HT-29 (cell line): ENCODE data around the gene KANSL3. TPM values are rescaled to one million over a fixed set of nuclear protein-coding genes. Genes with fewer than 3 reads are reported as not detected.
"Not testable (repeated sequence)": the region's sequence is repeated elsewhere in the genome, so short reads cannot be mapped to it uniquely, and the experiment has no call there.

ENCODE experiments used
- DNase-seq: peaks from one replicate; pipeline ENCODE4 v3.0.0-alpha.2; 2015; ENCODE audit warnings: low spot score
- total RNA-seq: library from RNA; depleted of rRNA; stranded (reverse); fragments of >200 nt; shearing (Covaris generic); gene quantifications from 2 replicates; pipeline ENCODE4 v1.2.3, GENCODE V29; 2014

The KANSL3 gene
- total RNA-seq, 1 experiment from 2014 or later, result 21.9 TPM

DNA sequence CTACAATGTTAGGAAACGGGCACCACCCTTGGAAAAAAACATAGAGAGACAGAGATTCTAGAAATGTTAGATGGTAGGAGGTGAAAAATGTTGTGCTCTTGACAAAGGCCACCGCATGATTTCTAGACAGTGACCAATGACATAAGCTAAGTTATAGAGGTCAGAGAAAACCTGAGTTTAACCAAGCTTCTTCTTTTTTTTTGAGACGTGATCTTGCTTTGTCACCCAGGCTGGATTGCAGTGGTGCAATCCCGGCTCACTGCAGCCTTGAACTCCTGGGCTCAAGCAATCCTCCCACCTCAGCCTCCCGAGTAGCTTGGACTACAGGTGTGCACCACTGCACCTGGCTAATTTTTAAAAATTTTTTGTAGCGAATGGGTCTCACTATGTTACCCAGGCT is 17.4 kb upstream of the KANSL3 start:
- no peak for DNase-seq

DNA sequence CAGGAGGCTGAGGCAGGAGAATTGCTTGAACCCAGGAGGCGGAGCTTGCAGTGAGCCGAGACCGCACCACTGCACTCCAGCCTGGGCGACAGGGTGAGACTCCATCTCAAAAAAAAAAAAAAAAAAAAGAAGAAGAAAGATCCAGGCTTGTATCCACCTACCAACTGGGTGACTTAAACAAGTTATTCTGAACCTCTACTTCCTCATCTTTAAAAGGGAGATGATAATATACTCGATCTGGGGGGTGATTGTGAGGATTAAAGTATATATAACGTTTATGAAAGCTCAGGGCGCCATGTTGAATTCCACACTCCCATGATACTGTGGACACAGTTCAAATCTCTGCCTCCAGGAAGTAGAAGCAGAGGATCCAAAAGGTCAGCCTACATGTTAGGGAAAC is 16.7 kb upstream of the KANSL3 start:
- DNase-seq, result not testable (repeated sequence)

DNA sequence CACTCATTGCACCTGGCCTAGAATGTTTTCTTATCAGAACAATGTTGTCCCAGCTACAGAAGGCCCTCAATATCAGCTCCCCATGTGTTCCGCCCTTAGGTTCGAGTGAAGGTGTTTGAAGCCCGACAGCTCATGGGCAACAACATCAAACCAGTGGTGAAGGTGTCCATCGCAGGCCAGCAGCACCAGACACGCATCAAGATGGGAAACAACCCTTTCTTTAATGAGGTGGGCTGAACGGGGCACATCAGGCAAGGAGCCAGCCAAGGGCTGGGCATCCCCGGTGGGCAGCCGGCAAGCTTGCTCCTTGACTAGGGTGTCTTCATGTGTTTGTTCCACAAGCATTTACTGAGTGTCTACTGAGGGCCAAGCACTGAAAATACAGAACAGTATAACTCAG is 13.7 kb upstream of the KANSL3 start:
- DNase-seq, result no peak

DNA sequence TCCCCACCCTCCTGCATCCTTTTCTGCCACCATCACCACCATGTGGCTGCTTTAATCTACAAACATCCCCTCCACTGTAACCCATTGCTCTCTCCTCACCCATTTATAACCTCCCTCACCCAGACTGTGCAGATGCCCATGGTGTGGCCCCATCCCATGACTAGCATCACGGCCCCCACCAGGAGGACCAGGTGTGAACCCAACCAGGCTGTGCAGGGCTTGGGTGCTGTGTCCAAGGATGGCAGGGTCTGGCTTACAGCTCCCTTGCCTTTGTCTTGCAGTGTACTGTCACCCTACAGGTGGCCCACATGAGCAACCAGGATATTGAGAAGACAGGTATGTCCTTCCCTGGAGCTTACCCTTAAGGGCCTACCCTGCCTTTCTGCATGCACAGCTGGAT is 11.2 kb upstream of the KANSL3 start:
- DNase-seq, result no peak

DNA sequence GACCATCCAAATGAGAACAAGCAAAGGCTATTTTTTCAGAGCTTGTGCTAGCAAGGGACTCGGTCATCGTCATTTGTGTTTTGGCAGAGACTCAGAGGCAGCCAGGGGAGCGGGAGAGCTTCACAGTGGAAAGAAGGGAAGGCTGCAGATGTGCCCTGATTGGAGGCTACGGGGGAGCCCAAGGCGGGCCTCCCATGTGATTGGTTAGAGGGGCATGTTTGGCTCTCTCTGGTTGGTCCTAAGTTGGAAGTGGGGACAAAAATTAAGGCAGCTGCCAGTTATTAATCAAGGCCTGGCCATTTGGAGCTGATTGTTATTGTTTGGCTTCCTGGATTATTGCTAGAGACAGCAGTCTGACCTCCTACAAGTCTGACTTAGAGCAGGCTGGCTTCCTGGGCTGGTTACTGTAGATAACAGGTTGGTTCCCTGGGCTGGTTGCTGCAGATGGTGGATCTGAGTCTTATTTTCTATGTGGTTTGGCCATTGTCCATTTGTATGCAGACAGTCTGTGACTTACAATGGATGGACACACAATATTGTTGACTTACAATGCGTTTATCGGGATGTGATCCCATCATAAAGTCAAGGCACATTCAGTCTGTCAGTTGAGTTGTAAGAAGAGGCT is 10.3 kb upstream of the KANSL3 start:
- no peak for DNase-seq

DNA sequence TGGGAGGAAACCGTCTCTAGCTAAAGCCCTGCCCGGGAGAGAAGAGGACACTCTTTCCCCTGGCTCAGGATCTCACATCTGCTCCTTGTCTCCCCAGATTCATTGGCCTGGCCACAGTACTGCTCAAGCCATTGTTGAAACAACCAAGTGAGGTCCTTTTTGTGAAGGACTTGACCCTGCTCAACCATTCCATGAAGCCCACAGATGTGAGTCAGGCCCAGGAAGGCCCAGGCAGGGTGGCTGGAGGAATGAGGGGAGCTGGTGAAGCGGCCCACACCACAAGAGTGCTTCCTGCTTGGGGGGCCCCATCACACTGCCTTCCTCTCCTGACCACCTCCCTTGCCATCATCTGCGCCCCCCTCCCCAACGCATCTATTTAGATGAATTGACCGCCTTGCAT is 9.6 kb upstream of the KANSL3 start:
- DNase-seq, result no peak

DNA sequence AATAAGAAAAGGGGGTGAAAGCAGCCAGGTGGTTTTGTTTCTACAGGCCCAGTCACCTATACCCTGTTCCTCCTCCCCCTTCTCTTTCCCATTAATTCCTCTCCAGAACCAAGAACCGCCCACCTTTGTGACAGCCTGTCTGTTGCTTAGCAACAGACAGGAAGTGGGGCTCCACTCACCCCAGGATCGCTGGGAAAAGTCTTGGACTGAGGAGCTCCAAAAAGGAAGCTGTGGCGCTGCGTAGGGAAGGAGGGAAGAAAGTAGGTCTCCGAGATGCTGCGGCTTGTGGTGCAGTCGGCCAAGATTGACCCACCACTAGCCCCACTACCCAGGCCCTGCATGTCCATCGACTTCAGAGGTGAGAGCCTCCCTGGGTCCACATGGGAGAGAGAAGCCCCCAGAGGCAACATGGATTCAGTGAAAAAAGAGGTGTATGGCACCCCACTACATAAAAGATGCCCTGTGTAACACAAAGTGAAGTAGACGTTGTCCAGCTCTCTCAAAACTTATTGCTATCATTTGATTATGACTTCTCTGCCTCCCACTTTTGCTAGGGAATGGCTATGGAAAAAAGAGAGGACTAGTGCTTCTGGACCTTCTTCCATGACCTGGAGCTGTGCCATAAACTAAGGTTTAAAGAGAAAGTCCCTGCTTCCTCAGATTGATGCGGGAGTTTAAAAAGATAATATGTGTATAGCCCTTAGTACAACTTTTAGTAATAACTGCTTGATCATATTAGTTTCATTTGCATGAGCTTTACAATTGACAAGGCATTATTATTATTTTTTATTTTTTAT is 4.7 kb upstream of the KANSL3 start, which contains the start of gene FER1L5:
FER1L5 (plus strand) TSS at position 201 of the 797 bp plus-strand sequence; CDS start at position 274, 73 bp downstream.
- DNase-seq, result peak; percentile 30

DNA sequence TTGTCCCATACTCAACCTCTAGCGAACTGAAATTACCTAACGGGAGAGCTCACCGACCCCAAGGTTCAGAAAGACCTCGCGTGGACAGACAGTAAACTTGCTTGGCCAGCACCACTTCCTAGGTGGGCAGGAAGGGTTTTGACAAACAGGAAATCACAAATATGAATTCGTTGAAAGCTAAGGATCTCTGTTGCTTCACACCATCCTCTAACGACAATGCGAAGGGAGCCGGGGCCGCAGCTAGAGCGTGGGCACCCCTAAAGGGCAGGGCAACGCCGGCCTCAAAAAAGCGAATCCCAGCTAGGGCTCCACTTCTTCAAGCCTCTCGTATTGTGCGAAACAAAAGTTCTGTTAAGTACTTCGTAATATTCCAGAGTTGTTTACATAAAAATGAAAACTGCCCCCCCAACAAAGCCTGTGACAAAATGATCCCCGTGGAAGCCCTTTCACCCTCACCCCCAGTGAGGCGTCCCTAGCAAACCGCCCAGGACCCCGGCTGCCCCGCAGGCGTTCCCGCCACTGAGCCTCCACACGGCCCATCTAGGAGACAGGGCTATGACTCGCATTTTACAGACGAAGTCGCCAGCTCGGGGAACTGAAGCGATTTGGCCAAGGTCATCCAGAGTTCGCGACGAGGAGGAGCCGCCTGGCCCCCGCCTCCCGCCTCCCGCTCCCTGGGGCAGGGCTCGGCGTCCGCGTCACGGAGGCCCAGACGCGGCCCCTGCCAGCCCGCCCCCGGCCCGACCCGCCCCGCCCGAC is 548 bp downstream of the KANSL3 start:
- peak; percentile 80 for DNase-seq

DNA sequence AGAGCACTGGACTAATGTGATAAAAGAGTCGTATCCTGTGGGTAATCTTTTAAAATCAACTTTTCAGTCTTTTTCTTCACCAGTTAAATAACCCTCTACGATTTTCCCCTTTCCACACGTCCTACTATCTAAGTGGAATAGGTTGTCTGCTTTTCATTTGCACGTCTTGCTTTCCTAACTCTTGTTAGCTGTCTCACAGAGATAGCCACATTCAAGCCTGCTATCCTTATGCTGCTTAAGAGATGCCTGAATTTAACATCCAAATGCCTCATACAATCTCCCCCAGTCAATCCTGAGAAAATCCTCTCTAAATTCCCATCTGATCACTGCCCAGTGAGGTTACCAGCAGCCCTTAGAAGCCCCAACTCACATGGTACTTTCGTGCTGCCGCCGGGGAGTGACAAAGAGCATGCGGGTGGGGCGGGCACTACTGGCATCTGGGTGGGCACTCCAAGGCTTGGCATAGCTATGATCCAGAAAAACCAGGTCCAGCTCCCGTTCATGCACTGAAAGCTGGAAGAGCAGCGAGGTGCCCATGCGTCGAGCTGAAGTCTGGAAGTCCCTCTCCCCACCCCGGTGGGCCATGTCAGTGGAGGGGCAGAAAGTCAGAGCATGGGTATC is 1.5 kb downstream of the KANSL3 start:
- DNase-seq, result peak; percentile 70

DNA sequence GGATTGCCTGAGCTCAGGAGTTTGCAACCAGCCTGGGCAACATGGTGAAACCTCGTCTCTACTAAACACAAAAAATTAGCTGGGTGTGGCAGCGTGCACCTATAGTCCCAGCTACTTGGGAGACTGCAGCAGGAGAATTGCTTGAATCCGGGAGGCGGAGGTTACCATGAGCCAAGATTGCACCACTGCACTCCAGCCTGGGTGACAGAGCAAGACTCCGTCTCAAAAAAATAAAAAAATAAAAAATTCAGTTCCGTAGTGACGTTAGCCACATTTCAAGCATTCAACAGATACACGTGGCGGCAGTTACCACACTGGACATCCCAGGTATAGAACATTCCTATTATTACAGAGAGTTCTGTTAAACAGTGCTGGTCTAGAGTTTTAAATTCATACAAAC is 4.5 kb downstream of the KANSL3 start:
- DNase-seq, result no peak

DNA sequence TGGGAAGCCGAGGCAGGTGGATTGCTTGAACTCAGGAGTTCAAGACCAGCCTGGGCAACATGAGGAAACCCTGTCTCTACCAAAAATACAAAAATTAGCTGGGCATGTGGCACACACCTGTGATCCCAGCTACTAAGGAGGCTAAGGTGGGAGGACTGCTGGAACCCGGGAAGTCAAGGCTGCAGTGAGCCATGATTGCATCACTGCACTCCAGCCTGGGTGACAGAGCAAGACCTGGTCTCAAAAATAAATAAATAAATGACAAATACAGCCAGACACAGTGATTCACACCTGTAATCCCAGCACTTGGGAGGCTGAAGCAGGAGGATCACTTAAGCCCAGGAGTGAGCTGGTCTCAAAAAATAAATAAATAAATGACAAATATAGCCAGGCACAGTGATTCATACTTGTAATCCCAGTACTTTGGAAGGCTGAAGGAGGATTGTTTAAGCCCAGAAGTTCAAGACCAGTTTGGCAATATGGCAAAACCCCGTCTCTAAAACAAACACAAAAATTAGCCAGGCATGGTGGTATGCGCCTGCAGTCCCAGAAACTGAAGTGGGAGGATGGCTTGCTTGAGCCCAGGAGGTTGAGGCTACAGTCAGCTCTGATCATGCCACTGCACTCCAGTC is 6.2 kb downstream of the KANSL3 start:
- DNase-seq, result no peak

DNA sequence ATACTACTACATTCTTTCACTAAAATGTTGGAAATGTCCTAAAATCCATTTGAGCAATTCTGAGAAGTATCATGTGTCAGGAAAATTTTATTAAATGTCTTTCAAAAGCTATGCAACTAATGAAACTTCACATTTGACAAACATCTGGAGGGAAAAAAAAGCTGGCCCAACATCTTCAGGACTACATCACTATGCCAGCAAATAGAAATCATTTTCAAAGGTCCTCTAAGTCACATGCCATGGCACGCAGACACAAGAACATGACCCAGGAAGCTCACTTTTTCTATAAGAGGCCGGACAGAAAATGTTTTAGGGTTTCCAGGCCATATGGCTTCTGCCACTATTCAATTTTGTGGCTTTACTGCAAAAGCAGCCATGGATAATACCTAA is 11.6 kb downstream of the KANSL3 start:
- no peak for DNase-seq

DNA sequence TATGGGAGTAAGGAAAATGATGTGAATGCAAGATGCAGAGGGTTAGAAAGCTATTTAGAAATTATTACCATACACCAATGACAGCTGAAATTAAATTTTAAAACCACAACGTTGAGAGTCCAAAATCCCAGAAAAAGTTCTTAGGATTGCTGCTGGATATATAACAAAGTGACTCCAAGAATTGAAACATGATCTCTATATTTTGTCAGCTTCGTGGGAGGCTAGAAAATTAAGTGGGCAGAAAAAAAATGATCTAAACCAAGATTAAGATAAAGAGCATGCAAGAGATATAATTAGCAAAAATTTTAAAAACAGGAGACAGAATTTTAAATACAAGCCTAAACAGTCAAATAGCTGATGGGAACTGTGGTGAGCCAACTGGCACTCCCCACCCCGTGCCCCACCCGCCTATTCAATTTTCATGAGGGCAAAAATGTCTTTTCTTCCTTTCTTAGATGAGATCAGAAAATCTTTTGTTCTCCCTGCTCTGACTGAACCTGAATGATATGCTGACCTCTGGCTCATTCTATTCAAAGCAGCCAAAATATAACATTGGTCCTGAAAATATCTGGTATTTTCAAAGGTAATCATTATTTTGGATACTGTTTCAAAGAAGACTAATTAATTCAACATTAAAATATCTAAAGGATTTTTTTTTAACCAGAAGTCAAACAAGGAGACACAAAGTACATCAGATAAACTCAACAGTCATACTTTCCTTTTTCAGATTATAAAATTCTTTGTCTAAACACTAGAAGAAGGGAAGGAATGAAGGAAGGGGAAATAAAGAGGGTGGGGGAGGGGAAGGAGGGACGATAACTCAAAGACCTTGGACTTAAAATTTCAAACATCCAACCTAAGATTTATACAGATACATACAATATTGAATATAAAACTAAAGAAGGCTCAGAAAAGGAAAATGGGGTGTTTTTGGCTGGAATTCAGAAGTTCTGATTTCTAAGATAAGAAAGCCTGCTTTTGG is 12.2 kb downstream of the KANSL3 start:
- no peak for DNase-seq

DNA sequence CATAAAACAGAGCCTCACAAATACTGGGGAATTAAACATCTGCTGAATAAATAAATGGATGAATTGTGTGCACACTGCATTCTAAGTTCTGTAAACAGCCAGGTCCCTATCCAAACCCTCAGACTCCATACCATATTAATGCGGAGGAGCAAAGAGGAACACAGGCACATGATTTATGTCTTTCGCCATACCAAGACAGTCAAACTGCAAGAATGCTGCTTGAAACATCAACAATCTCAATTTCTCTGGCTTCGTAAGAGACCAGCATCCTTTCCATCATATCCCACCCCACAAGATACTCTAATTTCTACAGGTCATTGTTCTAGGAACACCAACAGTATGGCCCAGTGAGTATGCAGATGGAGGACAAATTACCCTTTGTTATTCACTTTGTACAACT is 15.0 kb downstream of the KANSL3 start:
- no peak for DNase-seq

DNA sequence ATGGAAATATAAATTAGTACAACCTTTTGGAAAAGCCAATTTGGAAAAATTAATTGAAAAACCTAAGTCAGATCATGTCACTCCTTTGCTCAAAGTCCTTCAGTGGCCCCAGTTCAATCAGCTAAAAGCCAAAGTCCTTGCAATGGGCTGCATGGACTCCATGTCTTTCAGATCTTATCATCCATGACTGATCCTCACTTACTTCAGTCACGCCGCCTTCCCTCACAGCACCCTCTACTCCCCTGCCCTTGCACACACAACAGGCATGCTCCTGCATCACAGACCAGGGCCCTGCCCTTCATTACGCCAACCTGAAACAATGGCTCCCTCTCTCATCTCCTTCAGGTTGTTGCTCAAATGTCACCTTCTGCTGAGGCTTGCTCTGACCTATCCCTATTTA is 15.6 kb downstream of the KANSL3 start:
- DNase-seq, result no peak

DNA sequence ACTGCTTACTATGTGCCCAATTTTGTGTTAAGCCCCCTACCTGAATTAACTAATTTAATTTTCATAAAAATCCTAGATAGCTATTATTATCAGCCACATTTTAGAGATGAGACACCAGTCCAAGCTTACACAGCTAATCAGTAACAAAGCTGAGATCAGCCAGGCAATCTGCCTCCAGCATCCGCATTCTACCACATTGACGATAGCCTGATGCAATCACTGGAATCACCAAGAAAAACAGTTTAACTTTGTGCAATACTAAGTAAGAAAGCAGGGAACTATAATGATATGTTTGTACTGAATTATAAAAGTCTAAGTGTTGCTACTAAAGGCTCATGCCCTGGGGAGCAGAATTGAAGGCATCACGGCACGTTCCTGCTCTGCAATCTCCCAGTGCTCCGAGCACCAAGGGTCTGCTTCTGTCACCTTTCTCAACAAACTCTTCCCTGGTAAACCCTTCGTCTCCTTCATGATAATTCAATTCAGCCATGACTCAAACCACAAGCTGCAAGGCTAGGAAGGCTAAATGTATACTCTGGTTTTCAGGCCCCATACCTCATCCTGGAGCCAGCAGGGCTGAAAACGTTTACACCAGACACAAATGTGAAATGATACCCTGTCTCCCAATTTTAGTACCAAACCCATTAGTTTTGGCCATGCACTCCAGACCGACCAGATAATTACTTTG is 19.4 kb downstream of the KANSL3 start:
- no peak for DNase-seq

DNA sequence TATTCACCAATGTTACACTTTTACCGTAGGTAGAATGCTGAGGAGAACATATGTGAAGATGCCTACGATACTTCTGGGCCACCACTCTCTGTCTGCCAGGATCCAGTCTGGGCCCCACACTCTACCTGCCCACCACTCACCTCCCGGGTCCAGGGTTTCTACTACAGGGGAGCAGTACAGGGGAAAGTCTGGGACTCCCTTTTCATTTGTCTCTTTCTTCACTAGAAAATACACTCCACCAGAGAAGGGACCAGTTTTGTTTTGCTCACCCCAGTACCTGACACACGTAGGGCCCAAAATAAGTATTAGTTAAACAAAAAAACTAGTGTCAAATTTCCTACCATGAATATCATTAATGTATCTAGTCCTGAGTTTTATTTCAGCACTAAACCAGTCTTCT is 21.1 kb downstream of the KANSL3 start:
- no peak for DNase-seq

DNA sequence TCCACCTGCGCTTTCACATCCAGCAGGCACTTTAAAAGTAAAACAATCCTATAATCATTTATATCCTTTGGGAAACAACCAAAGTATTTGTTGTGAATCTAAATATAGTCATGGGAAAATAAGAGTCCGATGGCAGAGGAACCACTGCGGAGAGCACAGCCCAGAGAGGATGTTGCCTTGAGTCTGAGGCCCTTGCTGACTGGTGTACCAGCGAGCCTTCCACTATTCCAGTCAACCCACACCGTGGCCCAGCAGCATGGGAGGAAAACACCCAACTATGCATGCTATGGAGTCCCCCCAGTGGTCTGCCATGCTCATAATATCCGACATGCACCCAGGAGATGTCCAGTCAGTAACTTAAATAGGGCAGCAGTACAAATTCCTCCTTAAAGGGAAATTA is 21.6 kb downstream of the KANSL3 start:
- no peak for DNase-seq

DNA sequence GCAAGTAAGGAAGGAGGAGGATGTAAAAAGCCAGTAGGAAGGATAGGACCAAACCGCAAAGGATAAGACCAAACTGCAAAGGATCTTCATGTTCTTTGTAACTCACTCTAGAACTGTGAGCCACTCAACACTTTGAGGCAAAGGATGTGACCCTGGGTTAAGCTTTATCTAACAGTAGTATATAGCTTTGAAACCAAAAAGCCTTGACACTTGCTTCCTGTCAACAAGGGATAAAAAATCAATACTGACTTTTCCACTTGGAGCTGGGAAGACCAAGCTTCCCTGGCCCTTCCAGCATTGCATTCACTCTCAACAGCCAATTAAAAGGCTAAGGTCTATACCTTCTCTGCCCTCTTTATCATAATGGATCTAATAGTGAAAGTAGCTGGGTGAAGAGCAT is 22.0 kb downstream of the KANSL3 start:
- DNase-seq, result no peak
